Activated CD4-positive, alpha-beta T cell treated with anti-CD3 and anti-CD28 coated beads for 1 hour (primary cell): ENCODE measurements around the gene CRYBG3.

ENCODE experiments used
- DNase-seq: peaks from one replicate; pipeline ENCODE4 v3.0.0-alpha.2; 2020

CRYBG3 gene

GRCh38 chr3:97839944-97840343 lies 18.1 kb downstream of the CRYBG3 start:
- DNase-seq, result no peak

DNA sequence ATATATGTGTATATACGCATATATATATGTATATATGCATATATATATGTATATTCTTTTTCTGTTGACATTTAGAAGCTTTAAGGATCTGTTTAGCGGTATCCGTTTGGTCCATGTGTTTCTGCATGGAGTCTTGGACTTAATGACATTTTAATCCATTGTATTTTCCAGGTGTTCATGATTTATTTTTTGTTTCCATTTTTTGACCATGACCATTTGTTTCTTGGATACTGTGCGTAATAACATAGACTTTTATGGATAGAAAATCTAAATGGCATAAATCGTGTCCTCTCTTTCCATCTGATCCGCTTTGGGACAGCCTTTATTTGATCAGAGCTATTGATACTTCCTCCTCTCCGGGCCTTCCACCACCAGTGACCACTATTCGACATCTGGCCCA lies 19.5 kb downstream of the CRYBG3 start:
- DNase-seq, result no peak

DNA sequence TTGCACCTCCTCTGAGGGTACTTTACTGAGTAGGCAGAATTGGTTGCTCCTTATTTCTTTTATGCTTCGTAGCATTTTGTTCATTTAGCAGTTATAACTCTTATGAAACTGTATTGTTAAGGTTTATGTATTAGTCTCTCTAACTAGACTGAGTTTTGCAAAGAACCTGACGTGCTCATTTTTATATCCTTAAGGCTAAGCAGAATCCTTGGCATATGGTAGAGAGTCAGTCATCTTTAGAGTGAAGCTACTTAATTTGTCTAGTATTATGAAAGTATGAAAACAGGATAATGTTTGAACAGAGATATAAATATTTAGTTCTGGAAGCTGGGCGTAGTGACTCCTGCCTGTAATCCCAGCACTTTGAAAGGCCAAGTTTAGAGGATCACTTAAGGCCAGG lies 20.1 kb downstream of the CRYBG3 start:
- no peak for DNase-seq

DNA sequence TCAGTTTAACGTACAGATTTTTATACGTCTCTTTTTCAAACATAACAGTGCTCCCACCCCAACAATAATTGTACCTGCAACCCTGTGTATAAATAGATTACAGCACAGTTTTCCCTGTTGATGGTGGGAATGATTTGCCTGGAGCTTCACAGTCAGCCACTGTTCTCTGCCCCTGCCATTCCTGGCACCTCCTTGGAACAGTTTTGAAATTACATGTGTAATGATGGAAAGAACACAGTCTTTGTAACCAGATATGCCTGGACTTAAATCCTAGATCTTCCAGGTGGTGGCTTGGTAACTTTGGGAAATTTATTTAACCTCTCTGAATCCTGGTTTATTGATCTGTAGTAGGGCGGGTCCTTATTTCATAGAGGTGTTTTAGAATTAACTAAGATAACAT lies 27.0 kb downstream of the CRYBG3 start:
- DNase-seq, result no peak

- DNase-seq, result no peak
Observed at GRCh38 chr3:97857401-97857800, 35.6 kb downstream of the CRYBG3 start.

- DNase-seq, result no peak
Observed at GRCh38 chr3:97860364-97860763, 38.6 kb downstream of the CRYBG3 start.

GRCh38 chr3:97862582-97862981 lies 40.8 kb downstream of the CRYBG3 start:
- no peak for DNase-seq

DNA sequence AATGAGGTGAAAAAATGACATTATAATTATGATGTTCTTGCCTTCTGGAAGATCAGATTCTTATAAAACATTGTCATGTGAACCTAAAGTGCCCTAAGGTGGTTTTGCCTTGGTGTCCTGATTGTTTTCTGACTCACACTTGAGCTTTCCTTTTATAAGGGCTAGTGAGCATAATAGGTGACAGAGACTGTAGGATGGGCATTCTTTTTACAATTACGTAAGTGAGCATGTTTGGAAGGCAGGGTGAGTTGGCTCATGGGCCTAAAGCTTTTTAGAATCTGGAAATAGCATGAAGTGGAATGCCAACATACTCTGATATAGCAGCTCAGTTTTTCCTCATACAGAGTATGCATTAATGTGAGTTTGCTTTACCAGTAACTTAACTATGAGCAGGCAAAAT lies 41.2 kb downstream of the CRYBG3 start:
- no peak for DNase-seq

- DNase-seq, result no peak
Observed at GRCh38 chr3:97863775-97864174, 42.0 kb downstream of the CRYBG3 start.

DNA sequence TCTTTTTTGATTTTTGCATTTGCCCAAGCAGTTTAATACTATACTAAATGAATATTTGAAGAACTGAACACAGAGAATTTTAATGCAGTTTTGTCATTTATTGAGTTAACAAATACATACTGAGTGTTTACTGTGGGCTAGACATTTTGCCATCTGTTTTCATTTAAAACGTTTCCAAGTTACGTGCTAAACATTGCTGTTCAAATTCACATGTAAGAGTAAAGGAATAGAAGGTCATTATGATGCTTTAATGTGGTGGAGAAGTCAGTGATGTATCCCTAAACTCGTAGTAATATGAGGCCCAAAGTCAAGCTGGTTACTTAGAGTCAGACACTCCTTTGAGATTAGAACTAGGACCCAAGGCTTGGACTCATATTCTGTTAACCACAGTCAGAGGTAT lies 49.4 kb downstream of the CRYBG3 start:
- DNase-seq, result no peak

- peak; percentile 8 for DNase-seq
Observed at GRCh38 chr3:97871801-97872524, 50.2 kb downstream of the CRYBG3 start.

GRCh38 chr3:97872525-97873042 lies 50.8 kb downstream of the CRYBG3 start:
- no peak for DNase-seq

DNA sequence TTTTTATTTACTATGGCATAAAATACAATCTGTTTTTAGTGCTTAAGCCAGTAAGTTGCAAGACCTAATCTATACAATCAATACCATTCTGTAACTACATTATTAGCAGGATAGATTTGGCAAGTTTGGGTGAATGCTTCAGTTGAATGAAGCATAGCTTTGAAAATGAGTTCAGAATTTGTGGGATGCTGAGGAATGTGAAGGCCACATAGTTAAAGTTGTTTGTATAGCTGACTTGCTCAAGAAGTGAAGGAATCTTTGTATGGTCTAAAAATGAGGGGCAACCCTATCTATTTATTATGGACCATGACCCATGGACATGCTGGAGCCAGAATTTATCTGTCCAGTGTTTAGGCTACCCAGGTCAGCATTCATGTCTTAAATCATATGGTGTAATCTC lies 58.5 kb downstream of the CRYBG3 start:
- DNase-seq, result no peak

GRCh38 chr3:97882975-97883598 lies 61.3 kb downstream of the CRYBG3 start:
- DNase-seq, result no peak

DNA sequence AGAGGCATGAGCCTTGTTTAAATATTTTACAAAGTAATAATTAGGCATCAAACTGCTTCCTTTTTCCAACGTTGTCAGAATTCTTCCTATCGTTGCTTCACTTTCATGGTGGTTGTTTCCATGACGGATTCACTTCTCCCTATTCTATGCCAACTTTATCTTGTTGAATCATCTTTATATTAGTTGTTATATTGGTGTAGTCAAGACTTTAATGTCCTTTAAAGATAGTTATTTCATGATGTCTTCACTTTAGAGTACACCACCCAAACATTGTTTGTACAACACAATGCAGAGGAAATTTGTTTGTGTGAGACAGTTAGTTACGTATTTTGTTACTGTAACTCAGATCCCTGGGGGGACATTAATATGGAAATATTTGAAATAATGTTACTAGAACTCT lies 61.9 kb downstream of the CRYBG3 start:
- no peak for DNase-seq

GRCh38 chr3:97884586-97885123 lies 62.8 kb downstream of the CRYBG3 start:
- DNase-seq, result no peak

GRCh38 chr3:97885931-97886824 lies 64.4 kb downstream of the CRYBG3 start:
- no peak for DNase-seq

- no peak for DNase-seq
Observed at GRCh38 chr3:97889814-97890213, 68.0 kb downstream of the CRYBG3 start.

- DNase-seq, result no peak
Observed at GRCh38 chr3:97892852-97893251, 71.0 kb downstream of the CRYBG3 start.

GRCh38 chr3:97895216-97895615 lies 73.4 kb downstream of the CRYBG3 start:
- no peak for DNase-seq

DNA sequence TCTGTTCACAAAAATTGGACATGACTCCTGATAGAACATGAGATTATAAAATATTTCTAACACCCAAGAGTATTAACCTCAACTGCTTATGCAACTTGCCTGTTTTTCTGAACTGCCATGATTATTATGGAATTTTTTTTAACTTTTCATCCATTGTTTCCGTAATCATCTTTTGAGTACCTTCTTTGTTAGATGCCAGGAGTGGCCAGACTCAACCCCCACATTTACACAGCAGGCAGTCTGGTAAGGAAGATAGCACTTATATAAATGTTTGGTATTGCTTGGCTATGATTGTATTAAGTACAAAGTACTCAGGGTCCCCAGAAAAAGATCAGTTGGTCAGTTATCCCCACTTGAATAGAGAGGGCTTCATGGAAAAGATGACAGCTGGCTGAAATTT lies 74.3 kb downstream of the CRYBG3 start:
- DNase-seq, result no peak

DNA sequence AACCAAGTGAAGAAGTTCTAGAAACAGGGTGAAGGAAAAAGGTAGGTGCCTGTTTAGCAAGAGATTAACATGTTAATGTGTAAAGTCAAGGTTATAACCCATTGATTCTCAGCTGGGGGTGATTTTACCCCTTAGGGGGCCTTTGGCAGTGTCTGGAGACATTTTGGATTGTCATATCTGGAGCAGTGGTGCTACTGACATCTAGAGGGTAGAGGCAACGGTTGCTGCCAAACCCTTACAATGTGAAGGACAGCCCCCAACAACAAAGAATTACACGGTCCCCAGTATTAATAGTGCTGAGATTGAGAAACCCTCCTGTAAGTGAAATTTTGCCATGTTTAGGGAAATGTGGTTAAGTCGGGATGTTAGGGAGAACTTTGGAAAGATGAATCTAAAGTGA lies 74.7 kb downstream of the CRYBG3 start:
- DNase-seq, result no peak

- no peak for DNase-seq
Observed at GRCh38 chr3:97899331-97899730, 77.5 kb downstream of the CRYBG3 start.
